Suppressor macrophage (primary cell): ENCODE results near the gene EPS8.
A peak's percentile ranks its signal among the peaks of the same experiment; 100 is the strongest.

Experiments
- DNase-seq, 4 experiments: peaks; one replicate each; pipeline ENCODE4 v3.0.0-alpha.2; 2020 to 2022

EPS8 gene

GRCh38 chr12:15716581-15716980 is 72.6 kb downstream of the EPS8 start:
- DNase-seq: peak in 2 of 4 experiments; percentile 40 to 46

GRCh38 chr12:15714256-15714655 is 74.9 kb downstream of the EPS8 start:
- no peak for DNase-seq

GRCh38 chr12:15712823-15713660 is 76.1 kb downstream of the EPS8 start:
- no peak for DNase-seq

DNA sequence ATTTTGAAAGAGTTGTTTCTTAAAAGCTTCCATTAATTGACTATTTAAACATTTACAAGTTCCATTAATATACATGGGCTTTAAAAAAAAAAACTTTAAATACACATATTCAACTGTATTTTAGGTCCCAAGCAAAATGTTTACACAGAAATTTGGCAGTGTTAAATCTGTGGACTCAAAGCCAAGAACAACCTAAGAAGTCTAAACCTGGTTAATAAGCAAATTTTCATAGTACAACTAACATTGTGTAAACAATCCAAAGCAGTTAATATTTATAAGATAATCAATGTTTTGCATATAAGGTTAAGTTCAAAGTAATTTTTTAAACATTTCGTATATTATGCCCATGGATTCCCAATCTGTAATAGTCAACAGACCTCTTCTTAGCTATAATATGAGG is 77.0 kb downstream of the EPS8 start:
- DNase-seq: no peak

DNA sequence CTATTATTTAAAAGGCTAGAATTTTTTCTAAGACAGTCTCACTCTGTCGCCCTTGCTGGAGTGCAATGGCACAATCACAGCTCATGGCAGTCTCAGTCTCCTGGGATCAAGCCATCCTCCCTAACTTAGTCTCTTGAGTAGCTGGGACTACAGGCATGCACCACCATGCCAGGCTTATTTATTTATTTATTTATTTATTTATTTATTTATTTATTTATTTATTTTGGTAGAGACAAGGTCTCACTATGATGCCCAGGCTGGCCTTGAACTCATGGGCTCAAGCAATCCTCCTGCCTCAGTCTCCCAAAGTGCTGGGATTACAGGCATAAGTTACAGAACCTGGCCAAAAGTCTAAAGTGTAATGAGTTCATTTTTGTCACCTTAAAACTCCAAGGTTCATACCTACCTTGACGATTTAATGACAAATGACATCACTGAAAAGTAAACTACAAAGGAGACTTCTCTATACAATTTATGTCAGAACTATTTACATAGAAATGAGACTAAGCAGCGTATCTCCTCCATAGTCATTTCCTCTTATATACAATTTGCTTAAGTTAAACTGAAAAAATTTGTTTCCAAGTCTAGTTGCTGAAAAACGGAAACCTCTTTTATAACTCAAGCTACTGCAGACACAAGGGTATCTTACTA is 78.2 kb downstream of the EPS8 start:
- DNase-seq: no peak

GRCh38 chr12:15709551-15709950 is 79.6 kb downstream of the EPS8 start:
- DNase-seq: no peak

GRCh38 chr12:15708396-15709076 is 80.7 kb downstream of the EPS8 start:
- DNase-seq: no peak

GRCh38 chr12:15707516-15708199 is 81.5 kb downstream of the EPS8 start:
- DNase-seq: peak in 2 of 4 experiments; percentile 22 to 28

- DNase-seq: no peak
These were observed 83.0 kb downstream of the EPS8 start for GRCh38 chr12:15706010-15706676.

- no peak for DNase-seq
These were observed 83.6 kb downstream of the EPS8 start for GRCh38 chr12:15705606-15706005.

DNA sequence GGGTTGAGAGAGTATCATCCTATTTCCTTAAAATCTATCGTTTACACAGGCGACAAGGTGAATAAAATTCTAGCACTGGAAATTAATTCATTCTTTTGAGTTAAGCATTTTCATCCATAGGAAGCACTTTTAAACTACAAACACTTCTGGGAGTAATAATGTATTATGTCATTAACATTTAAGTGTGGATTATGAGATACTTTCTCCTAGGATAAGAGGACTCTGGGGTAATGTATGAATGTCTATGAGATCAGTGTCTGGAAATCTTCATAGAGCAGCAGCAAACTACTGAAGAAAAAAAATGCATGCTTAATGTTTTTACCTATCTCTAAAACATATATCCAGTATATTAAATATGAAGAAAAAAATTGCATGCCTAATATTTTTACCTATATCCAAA is 86.9 kb downstream of the EPS8 start:
- DNase-seq: no peak

- peak in 2 of 4 experiments; percentile 57 to 72 for DNase-seq
These were observed 87.5 kb downstream of the EPS8 start for GRCh38 chr12:15701631-15702156.

- DNase-seq: peak in 3 of 4 experiments; percentile 14 to 31 (median 30)
These were observed 88.0 kb downstream of the EPS8 start for GRCh38 chr12:15701206-15701605.

DNA sequence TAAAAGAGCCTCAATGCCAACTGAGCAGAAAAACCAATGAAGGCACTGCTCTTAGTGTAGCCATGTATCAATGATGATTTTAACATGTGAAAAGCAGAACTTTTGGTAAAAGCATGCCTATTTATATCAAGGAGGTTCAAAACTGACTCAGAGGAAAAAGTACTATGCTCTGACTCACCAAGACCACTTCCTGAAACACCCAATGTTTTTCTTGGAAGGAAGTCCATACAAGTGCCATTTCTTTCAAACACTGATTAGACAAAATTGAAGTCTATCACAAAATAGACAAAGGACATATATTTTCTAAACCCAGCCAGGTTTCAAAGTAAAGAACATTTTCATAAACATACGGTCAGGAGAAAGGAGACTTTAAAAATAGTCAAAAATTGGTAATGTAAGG is 88.6 kb downstream of the EPS8 start:
- DNase-seq: peak; percentile 56 to 94 (median 78)

GRCh38 chr12:15699886-15700285 is 89.3 kb downstream of the EPS8 start:
- peak in 3 of 4 experiments; percentile 20 to 30 (median 30) for DNase-seq

DNA sequence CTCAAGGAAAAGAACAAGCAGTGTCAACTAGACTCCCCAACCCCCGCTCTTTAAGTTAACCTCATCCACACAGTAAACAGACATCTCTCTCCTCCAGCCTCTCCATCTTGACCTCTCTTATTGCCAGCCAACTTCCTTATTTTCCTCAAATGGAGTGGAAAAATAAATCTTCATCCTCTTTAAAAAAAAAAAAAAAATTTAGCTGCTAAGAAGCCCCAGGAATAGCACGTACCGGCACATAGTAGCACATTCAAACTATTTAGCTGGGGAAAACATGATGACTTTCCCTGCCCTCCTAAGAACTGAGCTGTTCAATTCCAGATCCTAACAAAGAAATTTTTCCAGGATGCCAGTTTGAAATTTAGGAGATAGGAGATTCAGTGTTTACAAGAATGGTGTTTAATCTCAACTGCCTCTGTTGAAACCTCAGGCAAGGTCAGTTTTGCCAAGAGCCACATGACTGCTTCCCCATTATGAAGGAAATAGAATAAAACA is 90.8 kb downstream of the EPS8 start:
- DNase-seq: peak; percentile 16 to 63 (median 49)

GRCh38 chr12:15697201-15697600 is 92.0 kb downstream of the EPS8 start:
- DNase-seq: peak; percentile 32 to 55 (median 48)

DNA sequence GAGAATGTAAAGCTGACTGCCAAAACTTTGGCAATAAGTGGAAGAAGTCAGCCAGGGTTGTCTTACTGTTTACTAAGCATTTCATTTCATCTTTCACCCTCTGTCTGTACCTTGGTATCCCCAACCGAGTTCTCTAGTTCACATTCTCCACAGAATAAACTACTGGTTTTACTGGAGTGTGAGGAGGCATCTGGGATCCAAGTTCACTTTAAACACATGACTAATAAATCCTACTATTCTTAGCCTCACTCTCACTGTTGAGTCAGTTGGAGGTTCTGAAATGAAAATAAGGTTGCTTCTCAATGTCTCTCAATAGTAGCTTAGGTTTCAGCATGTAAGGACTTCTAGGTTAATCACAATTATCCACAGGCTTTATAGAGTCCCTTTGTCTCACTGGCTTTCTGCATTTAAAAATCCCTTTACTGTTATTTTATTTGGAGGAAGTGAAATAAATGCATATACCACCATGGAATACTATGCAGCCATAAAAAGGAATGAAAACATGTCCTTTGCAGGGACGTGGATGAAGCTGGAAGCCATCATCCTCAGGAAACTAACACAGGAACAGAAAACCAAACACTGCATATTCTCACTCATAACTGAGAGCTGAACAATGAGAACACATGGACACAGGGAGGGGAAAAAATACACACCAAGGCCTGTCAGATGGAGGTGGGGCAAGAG is 95.8 kb downstream of the EPS8 start:
- DNase-seq: no peak

- peak; percentile 47 to 73 (median 60) for DNase-seq
These were observed 97.8 kb downstream of the EPS8 start for GRCh38 chr12:15691388-15691787.

- DNase-seq: no peak
These were observed 98.9 kb downstream of the EPS8 start for GRCh38 chr12:15690320-15690719.

GRCh38 chr12:15689751-15690191 is 99.4 kb downstream of the EPS8 start:
- DNase-seq: no peak
